HEK293T (cell line): Measurements from ENCODE around the gene PIK3CD.

ENCODE experiments used
- ARNT ChIP-seq: fragments of 450-650 bp; IDR thresholded peaks from 2 replicates; pipeline ENCODE4 v1.6.1; 2017; ENCODE audit warnings: mild to moderate bottlenecking
- BHLHE40 ChIP-seq: fragments of 450-650 bp; IDR thresholded peaks from 2 replicates; pipeline ENCODE4 v1.6.1; 2016; ENCODE audit warnings: mild to moderate bottlenecking, moderate library complexity, borderline replicate concordance
- ELF4 ChIP-seq: fragments of 450-650 bp; IDR thresholded peaks from 2 replicates; pipeline ENCODE4 v1.6.1; 2017; ENCODE audit warnings: antibody characterized with exemption
- FOXA1 ChIP-seq: fragments of 450-650 bp; IDR thresholded peaks from 2 replicates; pipeline ENCODE4 v1.6.1; 2016; ENCODE audit warnings: mild to moderate bottlenecking
- FOXK2 ChIP-seq: fragments of 450-650 bp; IDR thresholded peaks from 2 replicates; pipeline ENCODE4 v1.6.1; 2016; ENCODE audit warnings: mild to moderate bottlenecking
- FOXM1 ChIP-seq: fragments of 450-650 bp; IDR thresholded peaks from 2 replicates; pipeline ENCODE4 v1.6.1; 2017; ENCODE audit warnings: mild to moderate bottlenecking, borderline replicate concordance
- HDGF ChIP-seq: fragments of 450-650 bp; IDR thresholded peaks from 2 replicates; pipeline ENCODE4 v1.6.1; 2017; ENCODE audit warnings: antibody characterized with exemption, borderline replicate concordance
- L3MBTL2 ChIP-seq: fragments of 450-650 bp; conservative IDR thresholded peaks from 2 replicates; pipeline ENCODE4 v1.6.1; 2016; ENCODE audit warnings: mild to moderate bottlenecking
- LEF1 ChIP-seq: fragments of 450-650 bp; IDR thresholded peaks from 2 replicates; pipeline ENCODE4 v1.6.1; 2017; ENCODE audit warnings: mild to moderate bottlenecking, borderline replicate concordance
- NFRKB ChIP-seq: fragments of 450-650 bp; IDR thresholded peaks from 2 replicates; pipeline ENCODE4 v1.6.1; 2016; ENCODE audit warnings: mild to moderate bottlenecking, moderate library complexity
- PKNOX1 ChIP-seq: fragments of 450-650 bp; IDR thresholded peaks from 2 replicates; pipeline ENCODE4 v1.6.1; 2016
- SUZ12 ChIP-seq: fragments of 450-650 bp; IDR thresholded peaks from 2 replicates; pipeline ENCODE4 v1.6.1; 2016; ENCODE audit warnings: mild to moderate bottlenecking

GRCh38 chr1:9763914-9764313 is 112.4 kb downstream of the PIK3CD start:
- TF ChIP-seq FOXM1 (no peak), ELF4 (no peak), PKNOX1 (no peak), L3MBTL2 (no peak), BHLHE40 (no peak), NFRKB (no peak), FOXA1 (no peak), HDGF (no peak), FOXK2 (no peak), SUZ12 (no peak), LEF1 (no peak), ARNT (no peak)
